GM23248 (cell line): ENCODE results near the gene RNF213. TPM values are rescaled to one million over a fixed set of nuclear protein-coding genes. Genes with fewer than 3 reads are reported as not detected.

Experiments used
- DNase-seq: peaks from one replicate; pipeline ENCODE4 v3.0.0-alpha.2; 2015
- H2AFZ ChIP-seq: fragments of 200-600 bp; sonication (generic); 2 replicates; pipeline ENCODE4 v1.6.1; 2016; ENCODE audit warnings: antibody characterized with exemption
- H3F3A ChIP-seq: fragments of 200-600 bp; sonication (generic); 2 replicates; pipeline ENCODE4 v1.6.1; 2016; ENCODE audit warnings: mild to moderate bottlenecking, antibody characterized with exemption, mixed run types; ENCODE audit not compliant: insufficient read depth
- H3K27ac ChIP-seq: fragments of 200-600 bp; sonication (generic); 2 replicates; pipeline ENCODE4 v1.5.1; 2016; ENCODE audit warnings: mild to moderate bottlenecking
- H3K27me3 ChIP-seq: fragments of 200-600 bp; sonication (generic); replicated peaks from 2 replicates; pipeline ENCODE4 v1.6.1; 2016; ENCODE audit warnings: mild to moderate bottlenecking; ENCODE audit not compliant: insufficient read depth
- H3K36me3 ChIP-seq: fragments of 200-600 bp; sonication (generic); 2 replicates; pipeline ENCODE4 v1.6.1; 2016; ENCODE audit warnings: low read depth, mild to moderate bottlenecking
- H3K4me1 ChIP-seq: fragments of 200-600 bp; sonication (generic); 2 replicates; pipeline ENCODE4 v1.6.1; 2016; ENCODE audit warnings: mild to moderate bottlenecking; ENCODE audit not compliant: insufficient read depth
- H3K4me2 ChIP-seq: fragments of 200-600 bp; sonication (generic); one replicate; pipeline ENCODE4 v1.6.1; 2016; ENCODE audit warnings: mild to moderate bottlenecking; ENCODE audit not compliant: unreplicated experiment
- H3K4me3 ChIP-seq: fragments of 200-600 bp; sonication (generic); 2 replicates; pipeline ENCODE4 v1.5.1; 2016; ENCODE audit warnings: mild to moderate bottlenecking
- H3K79me2 ChIP-seq: fragments of 200-600 bp; sonication (generic); 2 replicates; pipeline ENCODE4 v1.6.1; 2016; ENCODE audit warnings: mild to moderate bottlenecking; ENCODE audit not compliant: insufficient read depth
- H3K9ac ChIP-seq: fragments of 200-600 bp; sonication (generic); 2 replicates; pipeline ENCODE4 v1.6.1; 2016; ENCODE audit warnings: mild to moderate bottlenecking
- H3K9me2 ChIP-seq: fragments of 200-600 bp; sonication (generic); 2 replicates; pipeline ENCODE4 v1.6.1; 2016; ENCODE audit warnings: mixed run types, mild to moderate bottlenecking, moderate library complexity; ENCODE audit not compliant: insufficient read depth
- H3K9me3 ChIP-seq: fragments of 200-600 bp; sonication (generic); one replicate; pipeline ENCODE4 v1.6.1; 2017; ENCODE audit warnings: low read depth
- H4K20me1 ChIP-seq: fragments of 200-600 bp; sonication (generic); 2 replicates; pipeline ENCODE4 v1.6.0; 2016; ENCODE audit not compliant: insufficient read depth
- EZH2 ChIP-seq: fragments of 200-600 bp; sonication (generic); IDR thresholded peaks from 2 replicates; pipeline ENCODE4 v1.6.1; 2018; ENCODE audit warnings: antibody characterized with exemption, mild to moderate bottlenecking; ENCODE audit not compliant: insufficient read depth, poor library complexity, severe bottlenecking
- EZH2phosphoT487 ChIP-seq: fragments of 200-600 bp; sonication (generic); IDR thresholded peaks from 2 replicates; pipeline ENCODE4 v1.6.1; 2018; ENCODE audit warnings: antibody characterized with exemption, moderate library complexity, mild to moderate bottlenecking, low read depth; ENCODE audit not compliant: insufficient read depth
- WGBS, 2 experiments: methylation state at CpG; one replicate each; pipeline ENCODE4 v1.1.6; 2015 to 2017; ENCODE audit warnings: low lambda C conversion rate in 2 of 2, low coverage in 1 of 2; ENCODE audit errors: missing lambda C conversion rate in 2 of 2; 5-methylcytosine and 5-hydroxymethylcytosine counted together
- in situ Hi-C: fragments of 300-500 bp; cut with MboI; formaldehyde crosslinking; loops from 2 replicates; pipeline ENCODE4 v1.15.0; 2020
- polyA plus RNA-seq: library from polyadenylated mRNA; unstranded; fragments of >200 nt; fragmentation: Nextera tagmentation; extraction: Ambion mirVana; gene quantifications from 2 replicates; pipeline ENCODE4 v1.2.1, GENCODE V29; 2016
- total RNA-seq: library from RNA; depleted of rRNA; stranded (reverse); fragments of >200 nt; shearing (Covaris generic); gene quantifications from 2 replicates; pipeline ENCODE4 v1.2.3, GENCODE V29; 2014

RNF213 gene
- total and polyA plus RNA-seq, 2 experiments from 2014 or later, result 18.8 to 45.0 TPM

DNA sequence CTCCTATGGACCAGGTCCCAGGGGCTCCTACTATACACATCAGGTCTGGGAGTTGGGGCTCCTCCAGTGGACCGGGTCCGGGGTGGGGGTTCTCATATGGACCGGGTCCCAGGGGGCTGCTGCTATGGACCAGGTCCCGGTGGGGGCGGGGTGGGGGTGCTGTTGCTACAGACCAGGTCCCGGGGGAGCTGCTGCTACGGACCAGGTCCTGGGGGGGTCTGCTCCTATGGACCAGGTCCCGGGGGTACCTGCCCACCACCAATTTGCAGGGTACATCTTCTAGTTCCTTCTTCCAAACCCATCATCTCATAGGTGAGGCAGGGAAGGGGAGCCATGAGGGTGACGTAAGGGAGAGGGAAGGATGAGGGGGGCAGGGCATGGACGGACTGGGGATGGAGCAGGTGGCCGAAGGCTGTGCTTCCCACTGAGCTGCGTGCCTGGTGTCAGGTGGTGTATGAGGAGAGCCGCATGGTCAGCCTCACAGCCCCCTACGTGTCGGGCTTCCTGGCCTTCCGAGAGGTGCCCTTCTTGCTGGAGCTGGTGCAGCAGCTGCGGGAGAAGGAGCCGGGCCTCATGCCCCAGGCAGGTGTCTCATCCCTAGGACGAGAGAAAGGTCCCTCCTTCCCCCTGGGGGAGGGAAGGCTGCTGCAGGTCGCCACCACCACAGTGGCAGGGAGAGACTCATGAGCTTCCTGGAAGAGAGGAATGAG is 160.9 kb downstream of the RNF213 start:
- 58 to 64% methylated on average over 19 to 20 of the region's 20 CpGs for whole genome bisulfite sequencing, 2 experiments
- Histone ChIP-seq H2AFZ (no peak overlapping the region), H3K9me3 (no peaks in the 10 kb centered on the region), H3K4me2 (no peak overlapping the region), H3K4me1 (0 out of 2 replicates have a peak, but pooled peaks cover 4% of the 10 kb centered on the region), H3K9ac (no peak overlapping the region), H3K27ac (no peak overlapping the region), H3K27me3 (no peaks in the 10 kb centered on the region), H4K20me1 (peaks cover 7% of the 10 kb centered on the region; the same call in 1 of the 2 replicates), H3K4me3 (no peak overlapping the region), H3K79me2 (peaks cover 20% of the 10 kb centered on the region), H3K9me2 (no peaks in the 10 kb centered on the region), H3K36me3 (no peaks in the 10 kb centered on the region; the same call in 1 of the 2 replicates), H3F3A (no peaks in the 10 kb centered on the region)
- DNase-seq, result no peak
- no peak for TF ChIP-seq EZH2
- TF ChIP-seq EZH2phosphoT487, result no peak
- in situ Hi-C loops, result no loop called here

DNA sequence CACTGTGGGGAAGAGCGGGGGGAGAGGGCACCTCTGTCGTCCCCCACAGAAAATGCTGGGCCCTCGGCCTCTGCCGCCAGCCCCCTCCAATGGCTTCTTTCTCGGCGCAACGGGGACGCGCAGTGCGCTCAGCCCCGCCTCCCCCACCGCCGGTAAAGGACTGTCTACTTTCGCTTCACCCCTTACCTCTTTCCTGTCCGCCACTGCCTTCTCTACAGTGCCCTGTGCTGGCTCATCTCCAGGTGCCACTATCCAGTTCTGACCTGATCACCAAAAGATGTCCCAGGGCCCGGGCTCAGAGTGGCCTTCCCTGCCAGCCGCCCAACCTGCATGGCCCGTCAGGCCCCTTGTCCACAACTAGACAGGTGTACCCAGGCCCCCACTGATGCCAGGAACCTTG is 161.6 kb downstream of the RNF213 start:
- Histone ChIP-seq H3K9me2 (no peaks in the 10 kb centered on the region), H3K27me3 (no peaks in the 10 kb centered on the region), H3K9ac (no peak overlapping the region), H3K27ac (no peak overlapping the region), H3K4me3 (no peak overlapping the region), H3F3A (no peaks in the 10 kb centered on the region), H3K9me3 (no peaks in the 10 kb centered on the region), H3K36me3 (no peaks in the 10 kb centered on the region; the same call in 1 of the 2 replicates), H3K79me2 (peaks cover 13% of the 10 kb centered on the region), H3K4me2 (no peak overlapping the region), H2AFZ (no peak overlapping the region), H4K20me1 (peaks cover 7% of the 10 kb centered on the region; the same call in 1 of the 2 replicates), H3K4me1 (0 out of 2 replicates have a peak, but pooled peaks cover 4% of the 10 kb centered on the region)
- no peak for DNase-seq
- in situ Hi-C loops, result no loop called here
- TF ChIP-seq EZH2, result no peak
- TF ChIP-seq EZH2phosphoT487, result no peak
- WGBS, 2 experiments, result 75 to 80% methylated on average over 12 to 17 of the region's 18 CpGs

DNA sequence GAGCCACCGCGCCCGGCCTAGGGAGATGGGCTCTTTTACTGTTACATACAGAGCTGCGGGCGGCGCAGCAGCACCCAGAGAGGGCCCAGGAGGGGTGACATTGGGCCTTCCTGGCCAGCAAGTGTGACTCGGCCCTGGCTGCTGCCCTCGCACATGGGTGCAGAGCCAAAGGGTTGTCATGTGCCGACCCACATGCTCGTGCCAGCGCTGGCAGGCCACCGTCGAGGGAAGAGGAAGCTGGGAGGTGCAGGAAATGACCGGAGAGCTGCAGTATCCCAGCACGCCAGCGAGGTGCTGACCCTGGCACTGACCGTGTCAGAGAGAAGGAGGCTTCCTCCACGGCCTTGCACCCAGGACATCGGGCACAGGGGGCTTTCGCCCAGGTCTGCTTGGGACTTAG is 162.3 kb downstream of the RNF213 start:
- in situ Hi-C loops, result no loop called here
- TF ChIP-seq EZH2, result no peak
- TF ChIP-seq EZH2phosphoT487, result no peak
- H3K36me3 ChIP-seq, result no peaks in the 10 kb centered on the region; the same call in 1 of the 2 replicates
- H3K9me2 ChIP-seq, result no peaks in the 10 kb centered on the region
- H3K27me3 ChIP-seq, result no peaks in the 10 kb centered on the region
- peaks cover 6% of the 10 kb centered on the region; the same call in 1 of the 2 replicates for H4K20me1 ChIP-seq
- H3K27ac ChIP-seq, result no peak overlapping the region
- H3K79me2 ChIP-seq, result peaks cover 5% of the 10 kb centered on the region
- no peak overlapping the region for H3K4me2 ChIP-seq
- 0 out of 2 replicates have a peak, but pooled peaks cover 2% of the 10 kb centered on the region for H3K4me1 ChIP-seq
- WGBS, 2 experiments, result 57 to 60% methylated on average over 20 of the region's 20 CpGs
- H2AFZ ChIP-seq, result no peak overlapping the region
- H3K4me3 ChIP-seq, result no peak overlapping the region
- no peaks in the 10 kb centered on the region for H3F3A ChIP-seq
- no peaks in the 10 kb centered on the region for H3K9me3 ChIP-seq
- no peak overlapping the region for H3K9ac ChIP-seq
- no peak for DNase-seq

DNA sequence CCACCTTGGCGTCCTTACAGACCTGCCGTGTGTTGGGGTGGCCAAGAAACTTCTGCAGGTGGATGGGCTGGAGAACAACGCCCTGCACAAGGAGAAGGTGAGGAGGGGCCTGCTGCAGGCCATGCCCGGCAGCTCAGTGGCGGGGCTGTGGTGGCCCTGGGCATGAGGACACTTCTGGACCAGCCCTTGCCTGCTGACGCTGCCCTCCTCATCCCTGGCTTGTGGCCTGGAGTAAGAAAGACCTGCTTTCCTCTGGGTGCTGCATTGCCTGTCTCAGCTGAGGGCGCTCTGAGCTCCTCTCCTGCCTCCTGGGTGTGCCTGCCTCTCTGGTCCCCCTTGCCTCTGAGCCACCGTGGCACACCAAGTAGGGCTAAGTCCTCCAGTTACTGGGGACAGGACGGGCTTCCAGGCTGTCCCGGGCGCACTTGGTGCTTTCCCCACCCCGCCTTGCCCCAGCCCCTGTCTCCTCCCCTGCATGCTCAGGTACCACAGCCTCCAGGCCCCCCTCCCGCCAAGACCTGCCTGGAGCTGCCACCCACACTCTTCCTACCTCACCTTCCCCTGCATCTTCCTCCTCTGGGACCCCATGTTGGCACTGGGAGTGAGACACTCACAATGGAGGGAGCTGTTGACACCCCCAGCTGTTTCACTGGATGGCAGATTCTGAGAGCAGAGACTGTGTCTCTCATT is 163.0 kb downstream of the RNF213 start:
- H4K20me1 ChIP-seq, result no peaks in the 10 kb centered on the region
- no peaks in the 10 kb centered on the region for H3K27me3 ChIP-seq
- H3K79me2 ChIP-seq, result no peaks in the 10 kb centered on the region
- H3K4me1 ChIP-seq, result no peaks in the 10 kb centered on the region
- H3K4me2 ChIP-seq, result no peak overlapping the region
- DNase-seq, result no peak
- no peak overlapping the region for H3K4me3 ChIP-seq
- no peak overlapping the region for H3K27ac ChIP-seq
- H3K36me3 ChIP-seq, result no peaks in the 10 kb centered on the region; the same call in 1 of the 2 replicates
- H3K9ac ChIP-seq, result no peak overlapping the region
- H2AFZ ChIP-seq, result no peak overlapping the region
- H3F3A ChIP-seq, result no peaks in the 10 kb centered on the region
- no peaks in the 10 kb centered on the region for H3K9me3 ChIP-seq
- no peaks in the 10 kb centered on the region for H3K9me2 ChIP-seq
- WGBS, 2 experiments, result 66 to 69% methylated on average over 9 to 13 of the region's 13 CpGs
- no peak for TF ChIP-seq EZH2phosphoT487
- no peak for TF ChIP-seq EZH2
- in situ Hi-C loops, result no loop called here
